Measurements from ENCODE around the gene AHRR. TPM values are rescaled to one million over a fixed set of nuclear protein-coding genes. Genes with fewer than 3 reads are reported as not detected.
A peak's percentile ranks its signal among the peaks of the same experiment; 100 is the strongest.
"Not testable (repeated sequence)": the region's sequence is repeated elsewhere in the genome, so short reads cannot be mapped to it uniquely, and the experiment has no call there.

AHRR gene
- total RNA-seq, 1 experiment from 2014 or later: 2.6 TPM

DNA sequence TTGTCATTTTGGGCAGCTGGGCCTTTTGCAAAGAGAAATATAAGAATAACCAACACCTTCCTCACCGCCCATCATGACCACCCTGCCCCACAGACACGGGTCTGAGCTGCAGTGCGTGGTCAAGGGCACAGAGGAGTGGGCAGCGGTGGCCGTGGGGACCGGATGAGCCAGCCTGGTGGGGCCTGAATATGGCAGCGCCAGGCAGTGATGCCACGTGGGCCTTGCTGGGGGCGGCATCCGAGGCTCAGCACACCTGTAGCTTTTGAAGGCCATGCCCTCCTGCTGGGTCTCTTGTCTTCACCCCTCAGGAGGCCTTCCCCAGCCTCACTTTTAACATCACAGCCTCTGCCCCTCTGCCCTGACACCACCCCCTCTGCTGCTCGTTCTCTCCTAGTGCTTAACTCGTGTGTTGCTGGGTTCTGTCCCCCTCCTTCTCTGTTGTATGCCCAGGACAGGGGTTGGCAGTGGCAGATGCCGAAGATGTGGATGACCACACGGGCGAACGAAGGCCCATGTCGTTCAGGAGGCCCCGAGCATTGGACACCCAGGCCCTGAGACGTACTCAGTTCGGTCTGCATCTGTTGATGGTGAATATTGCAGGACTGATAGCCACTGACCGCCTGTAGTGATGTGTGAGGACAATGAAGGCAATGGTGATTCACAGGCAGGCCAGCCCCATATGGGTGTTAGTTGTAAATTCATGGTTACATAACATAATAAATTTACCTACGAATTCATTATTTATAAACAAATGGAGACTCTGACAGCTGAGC, 46.0 kb downstream of the AHRR start:
- H3K36me3 ChIP-seq (ENCODE audit: insufficient read depth, low read length): no peaks in the 10 kb centered on the region; the same call in 1 of the 2 replicates
- peaks cover 5% of the 10 kb centered on the region; the same call in 1 of the 2 replicates for H4K20me1 ChIP-seq (ENCODE audit: insufficient read depth, low read depth, low read length)
- no peak for DNase-seq
- no peaks in the 10 kb centered on the region for H3K9me2 ChIP-seq (replicated peaks; ENCODE audit: insufficient read depth, low read length)
- H3K4me2 ChIP-seq (ENCODE audit: low read depth, low read length, poor library complexity, severe bottlenecking): no peak overlapping the region
- H3K9ac ChIP-seq (ENCODE audit: low read length): no peak overlapping the region
- no peak overlapping the region for H2AFZ ChIP-seq (ENCODE audit: low read length)
- no peak overlapping the region for H3K4me3 ChIP-seq (ENCODE audit: low read length)
- no peaks in the 10 kb centered on the region for H3K27me3 ChIP-seq (ENCODE audit: low read length)
- H3K27ac ChIP-seq (ENCODE audit: low read length): no peak overlapping the region
- no peaks in the 10 kb centered on the region for H3K79me2 ChIP-seq (ENCODE audit: low read length)
- H3K4me1 ChIP-seq (ENCODE audit: low read length): peaks cover 15% of the 10 kb centered on the region
- H3K9me3 ChIP-seq (ENCODE audit: low read length): no peaks in the 10 kb centered on the region

DNA sequence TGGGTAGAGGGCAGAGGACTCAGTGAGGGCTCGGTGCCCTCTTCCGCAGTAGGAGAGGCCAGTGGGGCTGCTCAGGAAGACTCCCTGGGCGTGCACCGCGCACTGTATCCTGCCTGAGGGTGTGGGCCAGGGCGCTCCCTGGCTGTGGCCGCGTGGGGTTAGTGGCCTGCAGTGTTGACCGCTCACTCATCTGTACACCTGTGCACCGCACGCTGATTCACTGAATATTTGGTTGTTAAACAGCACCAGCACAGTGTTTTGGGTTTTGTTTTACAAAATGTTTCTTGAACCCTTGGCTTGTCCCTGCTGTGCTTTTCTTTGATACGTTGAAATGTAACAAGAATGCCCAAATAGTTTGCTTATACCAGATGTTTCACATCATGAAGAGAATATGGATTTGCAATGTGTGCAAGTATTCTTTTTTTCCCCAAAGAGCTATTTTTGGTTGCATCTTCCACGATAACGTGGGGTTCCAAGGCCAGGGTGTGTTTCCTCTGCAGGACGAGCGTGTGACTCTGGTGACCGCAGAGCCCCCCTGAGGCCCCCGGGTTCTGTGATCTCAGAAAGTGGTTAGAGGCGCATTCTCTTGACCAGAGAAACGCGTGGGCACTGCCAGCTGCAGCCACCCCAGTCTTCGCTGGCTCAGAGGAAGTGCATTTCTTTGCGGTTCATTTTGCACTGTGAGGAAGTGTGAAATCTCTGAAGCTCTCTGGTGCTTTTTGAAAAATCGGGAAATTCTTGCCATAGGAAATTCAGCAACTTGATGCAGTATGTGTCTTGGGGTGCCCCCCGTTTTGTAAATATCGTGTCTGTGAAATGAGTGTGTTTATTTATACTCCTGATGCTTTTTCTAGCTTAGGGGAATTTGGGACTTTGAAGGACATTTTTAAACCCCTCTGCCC, 46.9 kb downstream of the AHRR start:
- Histone ChIP-seq H3K9me3 (ENCODE audit: low read length) (no peaks in the 10 kb centered on the region), H3K9ac (ENCODE audit: low read length) (no peak overlapping the region), H2AFZ (ENCODE audit: low read length) (no peak overlapping the region), H3K27ac (ENCODE audit: low read length) (no peak overlapping the region), H3K36me3 (ENCODE audit: insufficient read depth, low read length) (no peaks in the 10 kb centered on the region; the same call in 1 of the 2 replicates), H3K4me2 (ENCODE audit: low read depth, low read length, poor library complexity, severe bottlenecking) (peak overlapping the region; percentile 2), H3K79me2 (ENCODE audit: low read length) (no peaks in the 10 kb centered on the region), H3K9me2 (replicated peaks; ENCODE audit: insufficient read depth, low read length) (no peaks in the 10 kb centered on the region), H4K20me1 (ENCODE audit: insufficient read depth, low read depth, low read length) (peaks cover 5% of the 10 kb centered on the region; the same call in 1 of the 2 replicates), H3K4me1 (ENCODE audit: low read length) (peaks cover 15% of the 10 kb centered on the region), H3K27me3 (ENCODE audit: low read length) (no peaks in the 10 kb centered on the region), H3K4me3 (ENCODE audit: low read length) (no peak overlapping the region)
- DNase-seq: no peak

DNA sequence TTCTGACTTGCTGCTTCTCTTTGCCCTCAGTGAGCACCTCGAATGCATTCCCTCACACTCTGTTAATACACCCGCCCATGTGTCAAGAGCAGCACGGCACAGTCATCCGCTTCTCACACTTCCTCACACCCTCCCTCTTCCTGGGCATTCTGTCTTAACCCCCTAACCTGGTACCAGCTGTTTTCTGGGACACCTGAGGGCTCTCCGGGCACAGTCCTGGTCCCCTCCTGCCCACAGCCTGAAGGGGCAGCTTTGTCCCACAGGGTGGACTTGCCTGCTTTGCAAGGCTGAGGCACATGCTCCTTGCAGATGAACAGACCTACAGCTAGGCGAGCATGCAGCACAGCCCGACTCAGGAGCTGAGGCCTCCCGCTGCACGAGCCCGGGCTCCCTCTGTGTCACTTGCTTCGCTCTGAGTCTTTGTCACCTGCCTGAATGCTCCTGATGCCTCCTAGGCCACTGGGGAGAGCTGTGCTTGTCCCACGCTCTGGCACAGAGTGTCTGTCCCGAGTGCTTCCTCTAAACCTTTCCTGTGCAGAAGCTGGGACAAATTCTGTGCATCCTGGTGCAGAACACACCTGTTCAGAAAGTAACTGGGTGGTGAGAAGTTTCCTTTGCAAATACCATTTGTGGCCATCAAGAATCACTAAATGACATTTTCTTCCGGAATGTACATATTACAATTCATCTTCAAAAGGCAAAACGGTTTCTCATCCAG, 47.8 kb downstream of the AHRR start:
- Histone ChIP-seq H3K4me2 (ENCODE audit: low read depth, low read length, poor library complexity, severe bottlenecking) (peak overlapping the region; percentile 2), H3K9ac (ENCODE audit: low read length) (no peak overlapping the region), H2AFZ (ENCODE audit: low read length) (no peak overlapping the region), H3K27ac (ENCODE audit: low read length) (no peak overlapping the region), H3K36me3 (ENCODE audit: insufficient read depth, low read length) (no peaks in the 10 kb centered on the region), H3K9me2 (replicated peaks; ENCODE audit: insufficient read depth, low read length) (no peaks in the 10 kb centered on the region), H3K9me3 (ENCODE audit: low read length) (no peaks in the 10 kb centered on the region), H3K27me3 (ENCODE audit: low read length) (no peaks in the 10 kb centered on the region), H3K4me3 (ENCODE audit: low read length) (no peak overlapping the region), H3K79me2 (ENCODE audit: low read length) (no peaks in the 10 kb centered on the region), H3K4me1 (ENCODE audit: low read length) (peaks cover 15% of the 10 kb centered on the region), H4K20me1 (ENCODE audit: insufficient read depth, low read depth, low read length) (peaks cover 5% of the 10 kb centered on the region; the same call in 1 of the 2 replicates)
- no peak for DNase-seq

DNA sequence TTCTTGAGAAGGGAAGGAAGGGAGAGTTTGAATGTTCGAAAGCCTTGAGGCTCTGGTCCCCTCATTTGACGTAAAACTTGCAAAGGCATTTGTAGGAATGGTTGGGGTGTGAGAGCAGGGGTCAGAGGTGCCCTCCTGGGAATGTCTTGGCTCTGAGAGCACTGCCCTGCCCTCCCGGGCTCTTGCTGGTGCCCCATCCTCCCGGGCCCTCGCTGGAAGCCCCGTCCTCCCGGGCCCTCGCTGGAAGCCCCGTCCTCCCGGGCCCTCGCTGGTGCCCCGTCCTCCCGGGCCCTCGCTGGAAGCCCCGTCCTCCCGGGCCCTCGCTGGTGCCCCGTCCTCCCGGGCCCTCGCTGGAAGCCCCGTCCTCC, 48.3 kb downstream of the AHRR start:
- DNase-seq: not testable (repeated sequence)

DNA sequence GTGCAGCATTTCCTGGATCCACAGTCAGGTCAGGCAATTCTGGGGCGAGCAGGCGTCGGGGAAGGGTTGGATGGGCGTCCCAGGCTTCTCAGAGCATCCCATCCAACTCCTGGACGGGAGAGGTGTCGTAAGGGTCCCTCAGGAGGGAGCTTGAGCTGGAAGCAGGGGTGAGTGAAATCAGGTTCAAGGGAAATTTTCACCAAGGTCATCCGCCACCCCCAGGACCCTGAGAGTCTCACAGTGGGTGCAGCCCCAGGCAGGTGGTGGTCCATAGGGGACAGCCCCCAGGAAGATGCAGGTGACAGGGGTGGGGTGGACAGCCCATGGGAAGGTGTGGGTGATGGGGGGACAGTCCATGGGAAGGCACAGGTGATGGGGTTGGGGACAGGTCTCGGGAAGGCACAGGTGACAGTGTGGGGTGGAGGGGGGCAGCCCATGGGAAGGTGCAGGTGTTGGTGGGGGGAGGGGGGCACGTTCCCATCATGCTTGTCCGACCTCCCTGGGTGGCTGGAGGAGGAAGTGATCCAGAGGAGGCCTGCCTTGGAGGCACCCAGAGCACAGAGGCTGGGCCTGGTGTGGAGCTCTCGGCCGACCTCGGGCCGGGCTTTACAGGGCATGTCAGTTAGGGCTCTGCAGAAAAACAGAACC, 48.9 kb downstream of the AHRR start:
- peaks cover 15% of the 10 kb centered on the region for H3K4me1 ChIP-seq (ENCODE audit: low read length)
- H3K79me2 ChIP-seq (ENCODE audit: low read length): no peaks in the 10 kb centered on the region
- H3K9me3 ChIP-seq (ENCODE audit: low read length): no peaks in the 10 kb centered on the region
- H3K4me3 ChIP-seq (ENCODE audit: low read length): no peak overlapping the region
- no peak for DNase-seq
- no peaks in the 10 kb centered on the region for H3K36me3 ChIP-seq (ENCODE audit: insufficient read depth, low read length)
- H3K4me2 ChIP-seq (ENCODE audit: low read depth, low read length, poor library complexity, severe bottlenecking): no peak overlapping the region
- peaks cover 5% of the 10 kb centered on the region; the same call in 1 of the 2 replicates for H4K20me1 ChIP-seq (ENCODE audit: insufficient read depth, low read depth, low read length)
- no peaks in the 10 kb centered on the region for H3K27me3 ChIP-seq (ENCODE audit: low read length)
- no peak overlapping the region for H3K9ac ChIP-seq (ENCODE audit: low read length)
- no peak overlapping the region for H3K27ac ChIP-seq (ENCODE audit: low read length)
- no peaks in the 10 kb centered on the region for H3K9me2 ChIP-seq (replicated peaks; ENCODE audit: insufficient read depth, low read length)
- no peak overlapping the region for H2AFZ ChIP-seq (ENCODE audit: low read length)

More for the DNA sequence above, 48.3 kb downstream of the AHRR start:
- H2AFZ ChIP-seq (ENCODE audit: low read length); H3K4me2 ChIP-seq (ENCODE audit: low read depth, low read length, poor library complexity, severe bottlenecking); H3K36me3 ChIP-seq (ENCODE audit: insufficient read depth, low read length); H4K20me1 ChIP-seq (ENCODE audit: insufficient read depth, low read depth, low read length); H3K9ac ChIP-seq (ENCODE audit: low read length); H3K27me3 ChIP-seq (ENCODE audit: low read length); H3K4me3 ChIP-seq (ENCODE audit: low read length); H3K9me2 ChIP-seq (replicated peaks; ENCODE audit: insufficient read depth, low read length); H3K27ac ChIP-seq (ENCODE audit: low read length); H3K79me2 ChIP-seq (ENCODE audit: low read length); H3K9me3 ChIP-seq (ENCODE audit: low read length): not testable (repeated sequence)
- H3K4me1 ChIP-seq (ENCODE audit: low read length): peaks cover 15% of the 10 kb centered on the region

DNA sequence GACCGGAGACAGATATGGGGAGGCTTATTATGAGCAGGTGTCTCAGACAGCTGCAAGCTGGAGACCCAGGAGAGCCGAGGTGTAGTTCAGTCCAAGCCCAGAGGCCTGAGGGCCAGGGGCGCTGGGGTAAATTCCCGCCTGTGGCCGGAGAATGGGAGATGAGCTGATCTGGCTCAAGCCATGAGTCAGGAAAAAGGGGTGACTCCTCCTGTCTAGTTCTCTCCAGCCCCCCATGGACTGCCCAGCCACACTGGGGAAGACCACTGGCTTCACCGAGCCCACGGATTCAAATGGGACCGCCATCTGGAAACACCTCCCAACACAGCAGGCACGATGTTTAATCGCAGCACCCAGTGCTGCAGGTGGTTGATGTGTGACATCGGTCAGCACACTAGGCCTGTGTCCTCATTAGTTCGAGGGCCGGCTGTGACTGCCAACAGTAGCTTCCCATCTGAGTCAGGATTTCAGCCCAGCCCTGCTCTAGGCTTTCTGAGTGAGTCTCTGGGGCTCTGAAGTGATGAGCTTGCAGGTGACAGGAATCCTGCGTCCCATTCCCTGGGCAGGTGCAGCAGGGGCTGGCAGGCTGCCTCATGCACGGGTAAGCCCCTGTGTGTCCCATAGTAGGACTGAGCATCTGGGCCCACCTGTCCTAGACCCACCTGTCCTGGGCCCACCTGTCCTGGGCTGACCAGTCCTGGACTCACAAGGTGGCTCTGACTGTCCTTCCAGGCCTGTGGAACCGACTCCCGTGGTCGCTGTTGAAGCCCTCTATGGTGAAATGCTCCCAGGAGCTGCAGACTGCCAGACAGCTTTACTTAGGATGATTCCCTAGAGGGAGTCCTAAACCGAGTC, 49.7 kb downstream of the AHRR start:
- Histone ChIP-seq H3K27ac (ENCODE audit: low read length) (no peak overlapping the region), H3K36me3 (ENCODE audit: insufficient read depth, low read length) (no peaks in the 10 kb centered on the region), H3K9me2 (replicated peaks; ENCODE audit: insufficient read depth, low read length) (no peaks in the 10 kb centered on the region), H3K9me3 (ENCODE audit: low read length) (no peaks in the 10 kb centered on the region), H3K79me2 (ENCODE audit: low read length) (no peaks in the 10 kb centered on the region), H4K20me1 (ENCODE audit: insufficient read depth, low read depth, low read length) (peaks cover 5% of the 10 kb centered on the region; the same call in 1 of the 2 replicates), H3K4me1 (ENCODE audit: low read length) (peaks cover 15% of the 10 kb centered on the region), H2AFZ (ENCODE audit: low read length) (no peak overlapping the region), H3K9ac (ENCODE audit: low read length) (no peak overlapping the region), H3K4me2 (ENCODE audit: low read depth, low read length, poor library complexity, severe bottlenecking) (no peak overlapping the region), H3K27me3 (ENCODE audit: low read length) (no peaks in the 10 kb centered on the region), H3K4me3 (ENCODE audit: low read length) (no peak overlapping the region)
- no peak for DNase-seq

DNA sequence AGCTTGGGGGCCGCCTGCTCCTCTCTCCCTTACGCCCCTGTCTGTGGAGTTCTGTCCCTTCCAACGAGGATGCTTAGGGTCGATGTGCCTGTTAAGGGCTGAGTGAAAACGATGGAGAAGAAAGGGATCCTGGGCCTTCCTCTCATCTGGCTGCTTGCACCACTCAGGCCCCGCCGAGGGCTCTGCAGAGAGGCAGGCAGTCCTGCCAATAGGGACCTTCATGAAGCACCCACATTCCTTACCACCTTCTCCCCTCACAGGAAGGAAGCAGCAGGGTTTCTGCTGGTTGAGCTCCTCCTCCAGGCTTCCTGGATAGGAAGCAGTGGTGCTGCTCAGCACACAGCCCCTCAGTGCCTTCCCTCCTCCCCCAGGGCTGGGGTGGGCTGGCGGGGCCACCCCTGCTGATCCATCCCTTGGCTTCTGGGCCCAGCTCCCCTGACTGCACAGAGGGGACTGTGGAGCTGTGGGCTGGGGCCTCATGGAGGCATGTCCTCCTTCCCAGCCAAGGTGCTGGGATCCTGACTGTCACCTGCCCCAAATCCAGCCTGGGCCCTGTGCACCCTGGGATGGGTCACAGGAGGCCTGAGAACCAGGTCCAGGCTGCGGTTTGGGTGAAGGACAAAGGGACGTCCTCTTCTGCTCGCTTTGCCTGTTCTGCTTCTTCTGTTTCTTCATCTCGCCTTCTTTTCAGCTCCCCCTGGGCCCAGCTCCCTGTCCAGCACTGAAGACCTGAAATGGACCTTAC, 50.5 kb downstream of the AHRR start:
- Histone ChIP-seq H4K20me1 (ENCODE audit: insufficient read depth, low read depth, low read length) (peaks cover 5% of the 10 kb centered on the region; the same call in 1 of the 2 replicates), H3K79me2 (ENCODE audit: low read length) (no peaks in the 10 kb centered on the region), H3K4me1 (ENCODE audit: low read length) (peaks cover 13% of the 10 kb centered on the region), H3K9me2 (replicated peaks; ENCODE audit: insufficient read depth, low read length) (no peaks in the 10 kb centered on the region), H3K4me2 (ENCODE audit: low read depth, low read length, poor library complexity, severe bottlenecking) (no peak overlapping the region), H3K36me3 (ENCODE audit: insufficient read depth, low read length) (no peaks in the 10 kb centered on the region), H2AFZ (ENCODE audit: low read length) (no peak overlapping the region), H3K9me3 (ENCODE audit: low read length) (no peaks in the 10 kb centered on the region), H3K4me3 (ENCODE audit: low read length) (no peak overlapping the region), H3K9ac (ENCODE audit: low read length) (no peak overlapping the region), H3K27me3 (ENCODE audit: low read length) (no peaks in the 10 kb centered on the region), H3K27ac (ENCODE audit: low read length) (no peak overlapping the region)
- DNase-seq: no peak

Measured in Karpas-422 (cell line).